Endothelial cell of umbilical vein (primary cell): ENCODE results near the gene SORL1.

ENCODE experiments used
- EZH2 ChIP-seq: IDR thresholded peaks from 2 replicates; pipeline ENCODE4 v1.6.1; 2012; ENCODE audit warnings: borderline replicate concordance, low read depth, mild to moderate bottlenecking, moderate library complexity, low read length, inconsistent platforms; ENCODE audit not compliant: severe bottlenecking
- FOS ChIP-seq: IDR thresholded peaks from 2 replicates; pipeline ENCODE4 v1.6.1; 2011; ENCODE audit warnings: mild to moderate bottlenecking, low read length, moderate library complexity, borderline replicate concordance; ENCODE audit not compliant: insufficient read depth
- GATA2 ChIP-seq: IDR thresholded peaks from 2 replicates; pipeline ENCODE4 v1.7.0; 2011; ENCODE audit warnings: low read depth, mild to moderate bottlenecking, moderate library complexity, mixed read lengths, low read length; ENCODE audit not compliant: insufficient read length, insufficient read depth
- JUN ChIP-seq: IDR thresholded peaks from 2 replicates; pipeline ENCODE4 v1.6.1; 2011; ENCODE audit warnings: borderline replicate concordance, low read depth; ENCODE audit not compliant: insufficient read length, insufficient read depth
- MYC ChIP-seq: IDR thresholded peaks from one replicate; pipeline ENCODE4 v1.6.1; 2011; ENCODE audit warnings: mild to moderate bottlenecking, low read depth, low read length
- POLR2A ChIP-seq: IDR thresholded peaks from 2 replicates; pipeline ENCODE4 v1.6.1; 2012; ENCODE audit warnings: low read depth, mild to moderate bottlenecking, control low read depth, low read length
- POLR2AphosphoS5 ChIP-seq: IDR thresholded peaks from 2 replicates; pipeline ENCODE4 v1.6.1; 2012; ENCODE audit warnings: low read depth, mild to moderate bottlenecking, control low read depth, low read length, moderate library complexity; ENCODE audit not compliant: insufficient read depth
- TF ChIP-seq, protein P1 (sequence below), 2 donors: IDR thresholded peaks; 1 replicate in 1 of 2; 2 replicates in 1 of 2; pipeline ENCODE4 v1.5.1; 2011; ENCODE audit warnings: low read length in 2 of 2, mild to moderate bottlenecking in 2 of 2, moderate library complexity in 2 of 2, control low read depth in 1 of 2, inconsistent platforms in 1 of 2, low read depth in 1 of 2; ENCODE audit not compliant: insufficient read depth in 1 of 2; ENCODE audit errors: extremely low read depth in 1 of 2
- TF ChIP-seq, protein P2 (sequence below): IDR thresholded peaks from 2 replicates; pipeline ENCODE4 v1.6.1; 2011; ENCODE audit not compliant: insufficient read depth, insufficient read length

DNA sequence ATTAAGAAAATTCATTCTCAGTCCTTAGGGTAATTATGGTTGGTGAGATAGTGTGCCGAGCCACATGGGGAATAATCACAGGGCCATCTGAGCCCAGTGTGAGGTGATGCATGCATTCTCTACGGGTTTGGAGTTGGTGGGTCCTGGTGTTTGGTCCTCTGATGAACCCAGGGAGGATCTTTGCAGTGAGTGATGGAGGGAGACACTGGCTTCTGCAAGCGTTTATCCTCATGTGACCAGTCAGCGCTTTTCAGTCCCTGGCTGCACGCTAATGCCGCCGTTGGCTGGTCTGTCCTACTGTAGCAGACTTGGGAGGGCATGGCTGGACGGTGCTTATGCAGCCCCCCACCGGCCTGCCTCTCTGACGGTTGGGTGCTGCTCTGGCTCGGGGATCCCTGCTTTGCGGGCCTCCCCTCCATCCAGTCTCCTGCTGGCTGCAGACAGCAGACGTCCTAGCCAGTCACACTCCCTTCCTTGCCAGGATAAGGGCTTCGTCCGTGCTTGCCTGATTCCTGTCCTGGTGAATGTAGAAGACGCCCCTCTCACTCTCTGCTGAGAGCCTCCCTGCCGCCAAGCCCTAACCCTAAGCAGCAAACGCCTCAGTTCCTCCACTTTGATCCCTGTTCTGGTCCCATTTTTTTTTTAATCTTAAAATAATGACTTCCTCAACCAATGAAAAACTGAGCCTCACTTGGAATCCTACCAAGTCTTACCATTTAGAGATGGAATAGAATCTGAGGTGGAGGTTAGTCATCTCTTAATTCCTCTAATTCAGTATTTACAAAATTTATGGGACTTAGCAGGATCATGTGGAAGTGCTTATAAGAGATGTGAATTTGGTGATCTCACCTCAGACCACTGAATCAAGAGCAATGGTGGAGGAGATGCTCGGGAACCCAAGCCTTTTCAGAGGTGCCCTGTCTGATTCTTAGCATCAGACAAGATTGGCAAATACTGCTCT, 144.4 kb downstream of the SORL1 start:
- TF ChIP-seq, protein P1, sequence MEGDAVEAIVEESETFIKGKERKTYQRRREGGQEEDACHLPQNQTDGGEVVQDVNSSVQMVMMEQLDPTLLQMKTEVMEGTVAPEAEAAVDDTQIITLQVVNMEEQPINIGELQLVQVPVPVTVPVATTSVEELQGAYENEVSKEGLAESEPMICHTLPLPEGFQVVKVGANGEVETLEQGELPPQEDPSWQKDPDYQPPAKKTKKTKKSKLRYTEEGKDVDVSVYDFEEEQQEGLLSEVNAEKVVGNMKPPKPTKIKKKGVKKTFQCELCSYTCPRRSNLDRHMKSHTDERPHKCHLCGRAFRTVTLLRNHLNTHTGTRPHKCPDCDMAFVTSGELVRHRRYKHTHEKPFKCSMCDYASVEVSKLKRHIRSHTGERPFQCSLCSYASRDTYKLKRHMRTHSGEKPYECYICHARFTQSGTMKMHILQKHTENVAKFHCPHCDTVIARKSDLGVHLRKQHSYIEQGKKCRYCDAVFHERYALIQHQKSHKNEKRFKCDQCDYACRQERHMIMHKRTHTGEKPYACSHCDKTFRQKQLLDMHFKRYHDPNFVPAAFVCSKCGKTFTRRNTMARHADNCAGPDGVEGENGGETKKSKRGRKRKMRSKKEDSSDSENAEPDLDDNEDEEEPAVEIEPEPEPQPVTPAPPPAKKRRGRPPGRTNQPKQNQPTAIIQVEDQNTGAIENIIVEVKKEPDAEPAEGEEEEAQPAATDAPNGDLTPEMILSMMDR (IDR thresholded peaks at IDR 0.05; ENCODE audit: extremely low read depth in 1 of 2, insufficient read depth in 1 of 2, low read depth in 1 of 2, low read length in 2 of 2), result no peak
- no peak for TF ChIP-seq POLR2A
- TF ChIP-seq, protein P2, sequence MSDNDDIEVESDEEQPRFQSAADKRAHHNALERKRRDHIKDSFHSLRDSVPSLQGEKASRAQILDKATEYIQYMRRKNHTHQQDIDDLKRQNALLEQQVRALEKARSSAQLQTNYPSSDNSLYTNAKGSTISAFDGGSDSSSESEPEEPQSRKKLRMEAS, result no peak
- TF ChIP-seq POLR2AphosphoS5, result no peak
- TF ChIP-seq JUN, result no peak
- TF ChIP-seq EZH2, result no peak
- TF ChIP-seq GATA2, result no peak
- no peak for TF ChIP-seq MYC
- no peak for TF ChIP-seq FOS
